HG03432 (cell line): ENCODE measurements around the gene DDX1.

Source experiments
- ATAC-seq: cut with Tn5 transposase; IDR thresholded peaks from one replicate; pipeline ENCODE4 v1.9.1; 2021; ENCODE audit warnings: mild to moderate bottlenecking, moderate library complexity; ENCODE audit not compliant: unreplicated experiment

Gene DDX1

GRCh38 chr2:15642815-15643500 is 51.3 kb downstream of the DDX1 start:
- no peak for ATAC-seq

GRCh38 chr2:15643791-15644585 is 52.3 kb downstream of the DDX1 start:
- ATAC-seq, result no peak

- ATAC-seq, result no peak
Measured at GRCh38 chr2:15645300-15645699, 53.6 kb downstream of the DDX1 start.

GRCh38 chr2:15645720-15646385 is 54.2 kb downstream of the DDX1 start:
- ATAC-seq, result no peak

GRCh38 chr2:15646661-15647060 is 55.0 kb downstream of the DDX1 start:
- no peak for ATAC-seq

GRCh38 chr2:15647622-15648590 is 56.2 kb downstream of the DDX1 start:
- no peak for ATAC-seq

- no peak for ATAC-seq
Measured at GRCh38 chr2:15648593-15649525, 57.2 kb downstream of the DDX1 start.

GRCh38 chr2:15649561-15650255 is 58.0 kb downstream of the DDX1 start:
- ATAC-seq, result no peak

GRCh38 chr2:15650616-15651366 is 59.1 kb downstream of the DDX1 start:
- ATAC-seq, result no peak

- no peak for ATAC-seq
Measured at GRCh38 chr2:15651367-15651727, 59.7 kb downstream of the DDX1 start.

- no peak for ATAC-seq
Measured at GRCh38 chr2:15652252-15652651, 60.6 kb downstream of the DDX1 start.

- no peak for ATAC-seq
Measured at GRCh38 chr2:15652801-15653200, 61.1 kb downstream of the DDX1 start.

- ATAC-seq, result no peak
Measured at GRCh38 chr2:15653806-15654726, 62.4 kb downstream of the DDX1 start.

GRCh38 chr2:15654727-15655073 is 63.0 kb downstream of the DDX1 start:
- ATAC-seq, result no peak

GRCh38 chr2:15655123-15655887 is 63.6 kb downstream of the DDX1 start:
- ATAC-seq, result no peak

- ATAC-seq, result no peak
Measured at GRCh38 chr2:15656090-15656489, 64.4 kb downstream of the DDX1 start.

GRCh38 chr2:15657759-15658158 is 66.1 kb downstream of the DDX1 start:
- ATAC-seq, result no peak
